ENCODE measurements around the gene RPL22.
"Not testable (repeated sequence)": the region's sequence is repeated elsewhere in the genome, so short reads cannot be mapped to it uniquely, and the experiment has no call there.

The RPL22 gene

DNA sequence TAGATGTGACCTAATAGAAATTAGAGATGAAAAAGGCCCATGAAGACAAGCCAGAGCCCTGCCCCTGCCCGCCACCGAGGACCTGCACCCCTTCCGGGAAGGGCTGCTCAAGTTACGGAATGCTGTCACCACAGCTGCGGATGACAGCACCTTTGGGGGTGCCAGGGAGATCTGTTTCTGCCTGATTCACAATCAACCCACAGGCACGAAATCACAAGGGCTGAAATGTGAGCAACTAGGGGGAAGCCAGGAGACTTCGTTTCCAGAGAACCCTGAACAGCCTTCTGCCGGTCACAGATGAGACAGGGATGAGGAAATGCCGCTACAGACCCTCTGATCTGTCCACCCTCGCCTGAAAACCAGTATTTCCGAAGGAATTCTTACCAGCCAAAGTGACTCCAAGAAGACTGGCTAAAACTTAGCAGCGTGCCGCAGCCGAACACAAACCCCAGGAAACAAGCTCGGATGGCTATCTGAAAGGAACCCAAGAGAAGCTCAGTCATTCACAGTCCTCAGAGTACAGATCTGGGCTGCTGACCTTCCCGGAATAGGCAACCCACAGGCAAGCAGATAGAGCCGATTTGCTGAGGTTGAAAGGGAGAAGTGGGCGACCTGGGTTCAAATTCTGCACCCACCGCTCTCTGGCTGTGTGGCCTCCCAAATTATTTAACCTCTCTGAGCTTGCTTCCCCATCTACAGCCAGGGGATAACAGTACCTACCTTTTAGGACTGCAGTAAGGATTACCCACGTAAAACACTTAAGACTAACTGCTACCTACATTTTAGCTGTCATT lies 35.3 kb upstream of the RPL22 start:
- in situ Hi-C loops (cut with MboI; ENCODE audit: low sequenced_read_pairs) = loop anchor here (10.0 kb wide), 1 partner anchor 130 kb away; no protein-coding TSS in a partner anchor

DNA sequence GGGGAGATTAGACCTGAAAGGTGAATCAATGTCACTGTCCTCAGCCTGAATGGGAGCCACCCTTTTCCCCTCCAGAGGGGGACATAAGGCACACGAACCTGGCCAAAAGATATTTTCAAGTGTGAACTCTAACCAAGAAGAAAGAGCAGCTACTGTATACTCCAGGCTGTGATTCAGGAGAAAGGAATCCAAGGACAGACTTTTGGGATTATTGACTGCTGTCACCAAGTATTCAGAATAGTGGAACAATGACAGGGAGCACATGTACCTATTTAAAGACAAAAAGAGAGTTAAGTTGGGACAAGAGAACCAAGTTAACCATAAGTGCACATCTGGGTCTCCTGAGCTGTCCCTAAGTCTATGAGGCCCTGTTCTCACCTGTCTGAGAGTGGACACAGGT lies 34.0 kb upstream of the RPL22 start:
- in situ Hi-C loops (cut with MboI; ENCODE audit: low sequenced_read_pairs) = loop anchor here (10.0 kb wide), 1 partner anchor 129 kb away; no protein-coding TSS in a partner anchor

DNA sequence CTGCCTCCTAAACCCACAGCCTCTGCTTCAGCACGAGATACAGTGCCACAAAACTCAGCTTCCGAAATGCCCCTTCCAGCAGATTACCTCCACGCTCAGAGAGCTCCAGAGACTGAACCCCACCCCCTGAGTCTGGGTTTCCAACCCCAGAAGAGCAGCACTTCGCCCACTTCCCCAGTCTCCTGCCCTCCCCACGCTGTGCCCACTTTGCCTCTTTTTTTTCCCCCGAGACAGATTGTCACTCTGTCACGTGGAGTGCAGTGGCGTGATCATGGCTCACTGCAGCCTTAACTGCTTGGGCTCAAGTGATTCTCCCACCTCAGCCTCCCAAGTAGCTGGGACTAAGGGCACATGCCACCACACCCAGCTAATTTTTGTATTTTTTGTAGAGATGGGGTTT lies 26.3 kb upstream of the RPL22 start:
- in situ Hi-C loops (cut with MboI; ENCODE audit: low sequenced_read_pairs) = no loop called here

DNA sequence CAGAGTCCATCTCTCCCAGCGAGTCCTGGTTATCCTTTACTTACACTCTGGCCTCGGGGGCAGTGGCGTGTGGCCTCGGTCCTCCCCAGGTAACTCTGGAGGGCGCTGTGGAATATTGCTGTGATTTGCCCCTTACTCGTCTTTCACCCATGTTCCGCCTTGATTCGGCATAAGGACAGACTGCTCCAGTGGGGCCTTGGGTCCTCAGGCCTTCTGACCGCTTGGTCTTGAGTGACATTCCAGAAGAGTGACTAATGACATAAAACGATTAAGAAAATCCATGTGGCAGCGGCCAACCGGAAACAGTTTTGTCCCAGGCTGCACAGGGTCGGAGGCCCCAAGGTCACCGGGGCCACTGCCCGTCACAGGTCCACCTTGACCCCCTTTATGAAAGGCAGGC lies 25.3 kb upstream of the RPL22 start:
- in situ Hi-C loops (cut with MboI; ENCODE audit: low sequenced_read_pairs) = no loop called here

DNA sequence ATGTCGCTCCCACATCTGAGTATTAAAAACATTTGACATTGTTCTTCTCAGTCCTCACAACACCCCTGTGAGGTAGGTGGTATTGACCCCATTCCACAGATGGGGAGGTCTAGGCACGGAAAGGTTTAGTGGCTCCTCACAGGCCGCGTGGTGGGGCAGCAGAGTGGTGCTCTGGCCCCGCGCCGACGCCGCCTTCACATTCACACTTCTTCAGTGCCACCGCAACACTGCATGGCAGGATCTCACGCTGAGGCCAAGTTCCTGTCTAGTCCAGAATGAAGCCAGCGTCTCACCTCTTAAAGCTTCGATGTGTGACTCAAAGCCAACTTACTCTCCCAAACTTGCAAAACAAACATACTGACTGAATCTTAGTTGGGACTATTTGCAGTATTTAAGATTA lies 24.2 kb upstream of the RPL22 start:
- in situ Hi-C loops (cut with MboI; ENCODE audit: low sequenced_read_pairs) = no loop called here

DNA sequence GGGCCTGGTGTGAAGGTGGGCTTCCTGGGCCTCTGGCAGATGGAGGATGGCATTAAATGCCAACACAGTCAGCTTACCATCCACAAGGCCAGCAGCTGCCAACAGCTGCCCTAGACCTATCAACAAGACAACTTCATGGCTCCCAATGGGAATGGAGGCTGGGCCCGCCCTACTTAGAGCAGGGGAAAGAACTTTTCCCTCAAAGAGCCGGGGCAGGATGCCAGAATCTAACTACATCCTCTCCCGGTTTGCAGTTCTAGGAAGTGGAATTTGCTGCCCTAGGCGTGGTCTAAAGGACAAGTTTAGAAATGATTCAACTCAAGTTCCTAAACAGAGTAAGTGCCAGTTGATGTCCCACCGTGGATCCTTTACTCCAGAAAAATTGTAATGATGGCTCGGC lies 23.2 kb upstream of the RPL22 start:
- in situ Hi-C loops (cut with MboI; ENCODE audit: low sequenced_read_pairs) = no loop called here

DNA sequence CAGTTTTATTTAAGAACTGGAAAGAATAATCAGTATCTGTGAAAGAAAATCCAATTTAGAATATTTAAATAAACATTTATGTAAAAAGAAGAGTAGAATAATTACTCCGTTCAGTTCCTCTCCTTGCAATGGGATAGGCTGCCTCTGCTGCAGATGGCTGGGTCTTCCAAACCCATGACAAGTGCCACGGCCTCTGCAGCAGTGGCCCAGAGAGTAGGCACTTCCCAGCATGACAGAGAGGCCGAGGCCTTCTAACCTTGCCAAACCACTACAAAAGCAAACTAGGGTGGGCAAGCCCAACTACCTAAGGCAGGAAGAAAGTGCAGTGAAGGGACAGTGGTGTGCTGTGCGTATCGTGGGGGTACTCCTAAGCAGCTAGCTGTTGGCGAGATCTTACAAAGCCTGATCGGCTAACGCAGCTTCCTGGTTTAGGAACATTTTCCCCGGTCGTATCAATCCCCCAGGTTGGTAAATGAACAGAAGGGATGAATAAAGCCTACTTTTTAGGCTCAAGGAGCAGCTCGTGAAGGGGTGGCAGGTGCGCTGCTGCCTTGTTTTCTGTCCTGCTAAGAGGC lies 21.9 kb upstream of the RPL22 start:
- in situ Hi-C loops (cut with MboI; ENCODE audit: low sequenced_read_pairs) = no loop called here

DNA sequence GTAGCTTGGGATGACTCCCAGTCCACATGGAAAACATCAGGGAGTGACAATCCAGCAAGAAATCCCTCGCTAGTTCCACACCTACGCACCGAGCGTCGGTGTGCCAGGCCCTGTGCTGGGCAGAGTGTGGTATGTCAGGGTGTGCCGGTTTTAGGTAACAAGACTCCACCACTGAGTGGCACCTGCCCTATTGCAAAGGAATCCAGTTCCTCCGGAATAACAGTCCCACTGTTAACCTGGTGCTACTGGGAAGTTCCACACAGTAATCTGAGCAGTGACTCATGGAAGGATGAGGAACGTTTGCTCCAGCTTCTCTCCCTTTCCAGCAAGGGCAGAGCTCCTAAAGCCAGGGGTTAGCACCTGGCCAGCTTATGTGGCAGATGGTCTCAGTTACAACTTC lies 20.8 kb upstream of the RPL22 start:
- in situ Hi-C loops (cut with MboI; ENCODE audit: low sequenced_read_pairs) = no loop called here

DNA sequence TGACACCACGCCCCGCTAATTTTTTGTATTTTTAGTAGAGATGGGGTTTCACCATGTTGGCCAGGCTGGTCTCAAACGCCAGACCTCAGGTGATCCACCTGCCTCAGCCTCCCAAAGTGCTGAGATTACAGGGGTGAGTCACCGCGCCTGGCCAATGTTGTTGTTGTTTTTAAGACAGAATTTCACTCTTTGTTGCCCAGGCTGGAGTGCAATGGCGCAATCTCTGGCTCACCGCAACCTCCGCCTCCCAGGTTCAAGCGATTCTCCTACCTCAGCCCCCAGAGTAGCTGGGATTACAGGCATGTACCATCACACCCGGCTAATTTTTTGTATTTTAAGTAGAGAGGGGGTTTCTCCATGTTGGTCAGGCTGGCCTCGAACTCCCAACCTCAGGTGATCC lies 20.2 kb upstream of the RPL22 start:
- in situ Hi-C loops (cut with MboI; ENCODE audit: low sequenced_read_pairs) = not testable (repeated sequence)

DNA sequence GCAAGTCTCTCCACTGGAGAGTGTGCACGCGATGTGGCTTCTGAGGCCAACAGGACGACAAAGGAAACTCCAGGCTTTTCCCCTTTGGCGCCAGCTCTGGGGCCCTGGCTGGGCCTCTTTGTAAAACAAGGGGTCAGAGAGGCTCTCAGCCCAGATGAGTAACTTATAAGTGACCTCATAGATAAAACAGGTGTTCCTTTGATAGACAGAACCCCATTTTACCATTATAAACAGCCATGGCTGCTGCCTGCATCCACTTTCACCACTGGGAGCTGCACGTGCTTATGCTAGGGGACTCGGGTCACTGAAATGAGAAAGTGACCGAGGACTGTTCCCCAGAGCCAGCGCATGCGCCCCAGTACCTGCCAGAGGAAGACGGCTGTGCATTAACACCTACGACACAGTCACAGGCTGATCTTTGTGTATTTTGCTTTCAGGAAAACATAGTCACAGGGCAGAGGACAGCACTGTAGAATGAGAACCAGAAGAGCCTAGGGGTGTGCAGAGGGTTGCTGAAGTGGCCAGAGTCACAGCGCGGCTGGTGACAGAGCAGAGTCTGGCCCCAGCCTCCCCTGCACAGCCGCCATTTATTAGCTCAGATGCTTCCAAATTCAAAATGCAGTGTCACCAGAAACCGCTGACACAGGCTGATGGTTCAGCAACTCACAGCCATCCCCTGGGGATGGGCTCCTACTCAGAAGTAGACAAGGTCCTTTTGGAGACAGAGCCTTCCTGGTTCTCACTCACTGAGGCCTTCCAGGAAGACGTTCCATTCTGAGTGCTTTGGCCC lies 19.2 kb upstream of the RPL22 start:
- in situ Hi-C loops (cut with MboI; ENCODE audit: low sequenced_read_pairs) = no loop called here

DNA sequence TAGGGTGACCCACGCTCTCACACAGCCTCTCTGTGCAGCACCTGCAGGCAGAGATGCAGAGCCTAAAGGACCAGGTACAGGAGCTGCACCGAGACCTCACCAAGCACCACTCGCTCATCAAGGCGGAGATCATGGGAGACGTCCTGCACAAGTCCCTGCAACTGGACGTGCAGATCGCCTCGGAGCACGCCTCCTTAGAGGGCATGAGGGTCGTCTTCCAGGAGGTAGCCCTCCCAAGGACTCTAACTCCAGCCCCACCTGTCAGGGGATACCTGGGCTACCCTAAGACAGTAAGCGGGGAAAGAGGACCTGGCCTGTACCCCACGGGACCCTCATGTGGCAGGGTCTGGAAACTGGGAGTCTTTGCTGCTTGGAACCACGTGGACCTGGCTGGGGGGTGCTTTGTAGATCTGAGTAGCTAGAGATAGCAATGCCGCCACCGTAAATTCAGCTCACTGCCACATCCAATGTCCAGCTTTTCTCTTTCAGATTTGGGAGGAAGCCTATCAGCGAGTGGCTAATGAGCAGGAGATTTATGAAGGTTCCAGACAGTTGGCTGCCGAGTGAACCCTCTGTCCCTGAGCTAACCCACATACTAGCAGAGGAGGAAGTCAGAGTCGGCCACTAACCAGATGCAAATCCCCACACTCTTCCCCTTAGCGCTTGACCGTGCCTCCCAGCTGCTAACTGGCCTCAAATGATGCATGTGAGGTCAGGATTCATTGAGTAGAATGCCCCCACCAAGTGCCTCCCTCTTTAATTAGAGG lies 13.0 kb upstream of the RPL22 start:
- in situ Hi-C loops (cut with MboI; ENCODE audit: low sequenced_read_pairs) = no loop called here

DNA sequence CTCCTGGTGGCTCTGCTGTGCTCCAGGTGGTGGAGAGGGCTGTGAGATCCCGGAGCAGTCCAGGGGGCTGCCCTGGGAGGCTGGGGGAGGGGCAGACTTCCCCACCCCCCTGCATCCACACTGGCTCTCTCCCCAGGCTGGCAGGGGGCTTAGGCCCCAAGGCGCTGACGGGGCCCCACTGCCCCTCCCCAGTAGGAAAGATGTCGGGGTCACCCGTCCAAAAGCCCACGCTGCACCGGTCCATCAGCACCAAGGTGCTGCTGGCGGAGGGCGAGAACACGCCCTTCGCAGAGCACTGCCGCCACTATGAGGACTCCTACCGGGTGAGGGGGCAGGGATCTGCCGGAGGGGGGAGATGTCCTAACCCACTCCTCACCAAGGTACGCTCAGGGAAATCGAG lies 12.3 kb upstream of the RPL22 start:
- in situ Hi-C loops (cut with MboI; ENCODE audit: low sequenced_read_pairs) = no loop called here

DNA sequence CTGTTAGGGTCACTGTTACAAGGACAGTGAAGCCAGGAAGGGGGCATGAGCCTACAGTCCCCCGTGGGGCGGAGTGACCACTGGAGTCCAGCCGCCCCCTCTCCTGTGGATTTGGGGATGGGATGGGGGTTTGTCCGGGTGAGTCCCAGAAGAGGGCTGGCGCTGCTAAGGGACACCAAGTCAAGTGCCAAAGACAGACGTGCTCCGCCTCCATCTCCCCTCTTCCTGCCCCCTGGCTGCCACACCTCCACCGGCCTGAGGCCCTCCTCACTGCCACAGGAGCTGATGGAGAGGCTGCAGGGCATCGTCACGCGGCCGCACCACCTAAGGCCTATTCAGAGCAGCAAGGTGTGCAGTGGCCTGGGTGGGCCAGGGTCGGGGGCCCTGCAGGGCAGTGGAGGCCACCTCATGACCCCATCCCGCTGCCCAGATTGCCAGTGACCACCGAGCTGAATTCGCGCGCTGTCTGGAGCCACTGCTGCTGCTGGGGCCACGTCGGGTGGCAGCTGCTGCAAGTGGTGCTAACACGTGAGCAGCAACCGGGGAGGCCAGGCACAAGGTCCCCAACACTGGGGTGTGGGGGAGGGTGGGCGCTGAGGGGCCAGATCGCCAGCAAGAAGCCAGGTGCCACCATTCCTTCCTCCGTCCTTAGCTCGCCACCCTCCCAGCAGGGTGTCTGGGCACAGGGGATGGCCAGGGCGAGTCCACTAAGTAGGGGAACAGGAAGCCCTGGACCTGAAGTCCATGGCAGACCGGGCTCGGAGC lies 11.4 kb upstream of the RPL22 start:
- in situ Hi-C loops (cut with MboI; ENCODE audit: low sequenced_read_pairs) = no loop called here

DNA sequence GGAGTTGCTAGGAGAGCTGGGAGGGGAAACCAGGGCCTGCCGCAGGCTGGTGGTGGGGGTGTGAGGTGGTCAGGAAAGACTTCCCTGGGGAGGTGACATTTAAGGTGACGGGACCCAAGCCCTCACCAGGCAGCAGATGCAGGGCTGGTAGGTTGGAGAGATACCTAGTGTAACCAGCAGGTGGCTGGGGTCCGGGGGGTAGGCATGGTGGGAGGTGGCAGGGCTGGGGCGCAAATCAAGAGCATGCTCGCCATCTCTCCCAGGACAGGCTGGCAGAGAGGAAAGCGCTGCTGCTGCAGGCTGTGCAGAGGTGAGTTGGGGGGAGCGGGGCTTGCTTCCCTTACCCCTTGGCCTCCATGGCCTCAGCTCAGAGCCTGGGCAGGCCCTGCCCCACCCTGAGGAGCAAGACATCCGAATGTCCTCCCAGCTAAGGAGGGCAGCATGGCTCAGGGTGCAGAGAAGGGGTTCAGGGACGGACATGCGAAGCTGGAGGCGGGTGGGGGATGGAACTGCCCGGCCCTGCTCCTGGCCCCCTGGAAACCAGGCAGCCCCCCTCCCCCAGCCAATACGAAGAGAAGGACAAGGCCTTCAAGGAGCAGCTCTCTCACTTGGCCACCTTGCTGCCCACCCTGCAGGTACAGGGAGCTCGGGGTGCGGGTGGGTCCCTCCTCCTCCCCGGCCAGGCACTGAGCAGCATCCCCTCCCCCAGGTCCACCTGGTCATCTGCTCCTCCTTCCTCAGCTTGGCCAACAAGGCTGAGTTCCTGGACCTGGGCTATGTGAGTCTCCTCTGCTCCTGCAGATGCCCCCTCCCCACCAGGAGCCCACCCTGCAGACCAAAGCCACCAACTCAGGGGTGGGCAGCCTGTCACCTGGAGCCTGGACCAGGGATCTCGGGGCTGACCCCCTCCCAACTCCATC lies 10.5 kb upstream of the RPL22 start:
- in situ Hi-C loops (cut with MboI; ENCODE audit: low sequenced_read_pairs) = no loop called here

DNA sequence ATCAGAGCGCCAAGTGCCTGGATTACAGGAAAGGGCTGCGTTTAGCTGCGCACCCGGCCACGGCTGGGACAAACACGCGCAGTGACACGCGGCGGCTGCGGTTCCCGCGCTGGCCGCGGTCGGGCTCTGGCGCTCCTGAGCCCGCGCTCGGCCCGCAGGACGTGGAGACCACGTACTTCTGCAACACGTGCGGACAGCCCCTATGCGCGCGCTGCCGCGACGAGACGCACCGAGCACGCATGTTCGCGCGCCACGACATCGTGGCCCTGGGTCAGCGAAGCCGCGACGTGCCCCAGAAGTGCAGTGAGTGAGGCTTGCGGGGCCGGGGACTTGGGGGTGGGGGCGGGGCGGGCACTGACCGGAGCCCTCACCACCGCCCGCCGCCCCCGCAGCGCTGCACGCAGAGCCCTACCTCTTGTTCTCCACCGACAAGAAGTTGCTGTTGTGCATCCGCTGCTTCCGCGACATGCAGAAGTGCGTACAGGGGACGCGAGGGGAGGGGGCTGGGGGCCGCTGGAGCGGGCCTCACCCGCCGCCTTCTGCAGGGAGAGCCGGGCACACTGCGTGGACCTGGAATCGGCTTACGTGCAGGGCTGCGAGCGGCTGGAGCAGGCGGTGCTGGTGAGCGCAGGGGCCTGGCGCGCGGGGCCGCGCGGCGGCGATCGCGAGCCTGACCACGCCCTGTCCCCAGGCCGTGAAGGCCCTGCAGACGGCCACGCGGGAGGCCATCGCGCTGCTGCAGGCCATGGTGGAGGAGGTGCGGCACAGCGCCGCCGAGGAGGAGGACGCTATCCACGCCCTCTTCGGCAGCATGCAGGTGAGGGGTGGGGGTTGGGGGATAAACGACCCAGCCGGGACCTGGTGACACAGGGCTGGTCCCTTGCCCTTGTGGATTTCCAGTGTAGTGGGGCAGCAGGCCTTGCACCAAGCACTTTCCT lies 9.6 kb upstream of the RPL22 start:
- in situ Hi-C loops (cut with MboI; ENCODE audit: low sequenced_read_pairs) = no loop called here

DNA sequence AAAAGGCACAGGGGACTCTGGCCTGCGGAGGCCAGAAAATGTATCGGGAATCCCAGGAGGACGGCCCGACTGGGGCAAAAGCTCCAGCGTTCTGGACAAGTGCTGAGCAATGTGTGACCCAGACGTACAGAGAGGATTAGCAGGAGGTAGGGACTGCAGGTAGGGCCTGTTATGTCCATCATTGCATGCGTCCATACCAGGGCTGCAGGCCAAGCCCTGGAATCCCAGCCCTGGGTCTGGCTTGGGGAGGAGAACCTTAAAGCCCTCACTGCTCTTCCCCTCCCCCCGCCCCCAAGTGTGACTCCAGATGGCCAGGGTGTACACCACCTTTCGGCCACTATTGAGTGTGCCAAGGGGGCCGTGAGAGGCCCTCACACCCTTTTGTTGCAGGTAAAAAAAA lies 8.5 kb upstream of the RPL22 start:
- in situ Hi-C loops (cut with MboI; ENCODE audit: low sequenced_read_pairs) = no loop called here

DNA sequence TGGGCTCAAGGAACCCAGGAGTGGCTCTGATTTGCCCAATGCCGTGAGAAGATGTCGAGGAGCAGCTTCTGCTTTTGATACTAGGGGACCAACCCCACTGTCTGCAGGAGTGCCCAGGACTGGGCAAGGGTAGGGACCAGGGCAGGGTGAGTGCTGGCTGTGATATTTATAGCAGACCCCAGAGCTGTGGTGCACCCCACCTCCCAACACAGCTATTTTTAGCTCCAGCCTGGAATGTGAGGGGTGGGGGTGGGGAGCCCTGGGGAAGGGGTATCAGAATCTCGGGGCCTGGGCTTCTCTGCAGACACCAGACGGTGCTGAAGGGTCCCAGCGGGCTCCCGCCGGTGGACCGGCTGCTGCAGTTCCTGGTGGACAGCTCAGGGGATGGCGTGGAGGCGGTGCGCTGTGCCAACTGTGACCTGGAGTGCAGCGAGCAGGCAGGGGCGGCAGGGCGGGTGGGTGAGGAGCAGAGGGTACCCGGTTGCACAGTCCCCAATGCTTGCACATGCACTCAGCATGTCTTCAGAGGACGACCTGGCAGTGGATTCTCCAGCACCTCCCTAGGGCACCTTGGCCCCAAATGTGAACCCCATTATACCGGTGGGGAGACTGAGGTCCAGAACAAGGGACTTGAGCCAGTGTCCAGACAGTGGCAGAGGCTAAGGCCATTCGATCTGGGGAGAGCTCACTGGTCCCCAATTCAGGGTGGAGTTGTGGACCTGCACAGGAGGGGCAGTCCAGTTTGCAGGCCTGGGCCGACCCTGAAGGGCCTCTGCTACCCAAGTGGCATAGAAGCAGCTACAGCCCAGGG lies 7.9 kb upstream of the RPL22 start:
- in situ Hi-C loops (cut with MboI; ENCODE audit: low sequenced_read_pairs) = no loop called here

DNA sequence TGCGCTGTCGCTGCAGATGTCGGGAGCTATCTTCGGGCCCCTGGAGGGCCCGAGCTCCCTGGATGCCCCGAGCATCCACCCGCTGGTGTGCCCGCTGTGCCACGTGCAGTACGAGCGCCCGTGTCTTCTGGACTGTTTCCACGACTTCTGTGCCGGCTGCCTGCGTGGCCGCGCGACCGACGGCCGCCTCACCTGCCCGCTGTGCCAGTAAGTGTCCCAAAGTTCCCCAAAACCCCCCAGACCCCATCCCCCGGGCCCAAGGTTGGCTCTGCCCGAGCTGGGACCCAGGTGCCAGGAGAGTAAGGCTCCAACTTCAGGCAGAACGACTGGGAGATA lies 7.1 kb upstream of the RPL22 start:
- in situ Hi-C loops (cut with MboI; ENCODE audit: low sequenced_read_pairs) = no loop called here
